Neural cell (in vitro differentiated cells): ENCODE results near the gene PDLIM5. TPM values are rescaled to one million over a fixed set of nuclear protein-coding genes. Genes with fewer than 3 reads are reported as not detected.

Source experiments
- H2AFZ ChIP-seq: fragments of 200-600, 300-800 bp; sonication (generic), shearing (Covaris generic); 2 replicates; pipeline ENCODE4 v1.6.0; 2014; ENCODE audit warnings: low read depth, mild to moderate bottlenecking, antibody characterized with exemption, low read length, moderate library complexity
- H3F3A ChIP-seq: fragments of 200-600 bp; shearing (Covaris generic); 2 replicates; pipeline ENCODE4 v1.6.1; 2016; ENCODE audit warnings: mild to moderate bottlenecking, moderate library complexity, mixed read lengths, antibody characterized with exemption, low read length; ENCODE audit not compliant: insufficient read depth, poor library complexity, severe bottlenecking
- H3K27ac ChIP-seq: fragments of 200-600, 300-800 bp; sonication (generic), shearing (Covaris generic); 2 replicates; pipeline ENCODE4 v1.5.1; 2014; ENCODE audit warnings: mild to moderate bottlenecking, low read length, moderate library complexity
- H3K27me3 ChIP-seq: fragments of 300-800, 200-600 bp; sonication (generic), shearing (Covaris generic); 2 replicates; pipeline ENCODE4 v1.6.0; 2014; ENCODE audit warnings: mild to moderate bottlenecking, low read depth, low read length, moderate library complexity; ENCODE audit not compliant: insufficient read depth
- H3K36me3 ChIP-seq: fragments of 300-800, 200-600 bp; sonication (generic), shearing (Covaris generic); 2 replicates; pipeline ENCODE4 v1.5.1; 2014; ENCODE audit warnings: mild to moderate bottlenecking, antibody characterized with exemption, low read length, moderate library complexity; ENCODE audit not compliant: insufficient read depth
- H3K4me2 ChIP-seq: fragments of 300-800, 200-600 bp; sonication (generic), shearing (Covaris generic); 2 replicates; pipeline ENCODE4 v1.6.0; 2014; ENCODE audit warnings: mild to moderate bottlenecking, low read length
- H3K4me3 ChIP-seq: fragments of 300-800, 200-600 bp; sonication (generic), shearing (Covaris generic); 2 replicates; pipeline ENCODE4 v1.5.1; 2014; ENCODE audit warnings: mild to moderate bottlenecking, low read length, moderate library complexity
- H3K79me2 ChIP-seq: fragments of 200-600 bp; shearing (Covaris generic); replicated peaks from 2 replicates; pipeline ENCODE4 v1.6.0; 2014; ENCODE audit warnings: mild to moderate bottlenecking, low read length, moderate library complexity; ENCODE audit not compliant: insufficient read depth
- H3K9ac ChIP-seq: fragments of 300-800, 200-600 bp; sonication (generic), shearing (Covaris generic); 2 replicates; pipeline ENCODE4 v1.6.1; 2016; ENCODE audit warnings: mild to moderate bottlenecking, low read length, mixed read lengths
- H3K9me2 ChIP-seq: fragments of 200-600 bp; shearing (Covaris generic); 2 replicates; pipeline ENCODE4 v1.6.1; 2016; ENCODE audit warnings: mild to moderate bottlenecking, low read length, mixed read lengths; ENCODE audit not compliant: insufficient read depth
- H3K9me3 ChIP-seq: fragments of 200-600, 300-800 bp; sonication (generic), shearing (Covaris generic); 2 replicates; pipeline ENCODE4 v1.6.1; 2016; ENCODE audit warnings: mild to moderate bottlenecking, mixed run types, low read length, moderate library complexity, mixed read lengths
- H4K20me1 ChIP-seq: fragments of 200-600 bp; shearing (Covaris generic); 2 replicates; pipeline ENCODE4 v1.6.1; 2016; ENCODE audit warnings: mild to moderate bottlenecking, mixed run types; ENCODE audit not compliant: insufficient read depth
- CTCF ChIP-seq: fragments of 450-650 bp; IDR thresholded peaks from 2 replicates; pipeline ENCODE4 v1.5.1; 2014; ENCODE audit warnings: antibody characterized with exemption, mild to moderate bottlenecking, moderate library complexity; ENCODE audit not compliant: poor library complexity, severe bottlenecking
- EP300 ChIP-seq: fragments of 450-650 bp; conservative IDR thresholded peaks from 2 replicates; pipeline ENCODE4 v1.6.1; 2014; ENCODE audit warnings: antibody characterized with exemption, mild to moderate bottlenecking, moderate library complexity; ENCODE audit not compliant: poor library complexity, severe bottlenecking
- EZH2 ChIP-seq: fragments of 200-600, 300-800 bp; shearing (Covaris generic), sonication (generic); IDR thresholded peaks from 2 replicates; pipeline ENCODE4 v1.6.1; 2014; ENCODE audit warnings: antibody characterized with exemption, low read length, borderline replicate concordance, mild to moderate bottlenecking; ENCODE audit not compliant: insufficient read depth, poor library complexity, severe bottlenecking
- MXI1 ChIP-seq: fragments of 450-650 bp; conservative IDR thresholded peaks from 2 replicates; pipeline ENCODE4 v1.6.1; 2014; ENCODE audit warnings: antibody characterized with exemption, mild to moderate bottlenecking; ENCODE audit not compliant: poor library complexity, severe bottlenecking
- POLR2AphosphoS5 ChIP-seq: IDR thresholded peaks from 2 replicates; pipeline ENCODE4 v1.6.1; 2012
- RAD21 ChIP-seq: fragments of 450-650 bp; conservative IDR thresholded peaks from 2 replicates; pipeline ENCODE4 v1.6.1; 2014; ENCODE audit warnings: antibody characterized with exemption, mild to moderate bottlenecking, moderate library complexity
- SMC3 ChIP-seq: fragments of 450-650 bp; conservative IDR thresholded peaks from 2 replicates; pipeline ENCODE4 v1.6.1; 2014; ENCODE audit warnings: antibody characterized with exemption, mild to moderate bottlenecking, moderate library complexity; ENCODE audit not compliant: poor library complexity
- TAF1 ChIP-seq: IDR thresholded peaks from 2 replicates; pipeline ENCODE4 v1.6.1; 2012; ENCODE audit warnings: low read depth
- polyA plus RNA-seq: library from polyadenylated mRNA; depleted of rRNA; stranded (reverse); fragments of >200 nt; gene quantifications from 2 replicates; pipeline ENCODE4 v1.2.3, GENCODE V29; 2014
- TF ChIP-seq, protein P1 (sequence below): IDR thresholded peaks from 2 replicates; pipeline ENCODE4 v1.6.1; 2012; ENCODE audit warnings: borderline replicate concordance

The PDLIM5 gene
- polyA plus RNA-seq, 1 donor from 2014 or later: 1.6 TPM

DNA sequence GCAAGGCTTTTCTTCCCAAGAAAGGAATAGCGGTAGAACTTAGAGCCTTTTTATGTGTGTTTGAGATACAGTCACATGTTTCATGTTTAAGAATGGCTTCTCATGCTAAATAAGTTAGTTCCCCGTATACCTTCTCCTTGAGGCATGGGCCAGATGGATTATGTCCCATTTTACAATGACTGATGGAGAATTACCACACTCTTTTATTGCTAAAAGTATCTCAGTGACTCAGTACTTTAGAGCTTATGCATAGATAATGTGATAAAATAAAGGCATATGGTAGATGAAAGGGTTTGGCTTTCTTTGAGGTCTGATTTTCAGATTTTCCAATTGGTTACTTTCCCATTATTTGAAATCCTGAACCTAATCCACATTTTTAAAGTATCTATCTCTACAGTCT, 184.3 kb downstream of the PDLIM5 start:
- H4K20me1 ChIP-seq: no peaks in the 10 kb centered on the region
- TF ChIP-seq POLR2AphosphoS5 (no peak), MXI1 (no peak), SMC3 (no peak), CTCF (no peak), TAF1 (no peak), RAD21 (no peak), EZH2 (no peak), EP300 (no peak)
- TF ChIP-seq, protein P1, sequence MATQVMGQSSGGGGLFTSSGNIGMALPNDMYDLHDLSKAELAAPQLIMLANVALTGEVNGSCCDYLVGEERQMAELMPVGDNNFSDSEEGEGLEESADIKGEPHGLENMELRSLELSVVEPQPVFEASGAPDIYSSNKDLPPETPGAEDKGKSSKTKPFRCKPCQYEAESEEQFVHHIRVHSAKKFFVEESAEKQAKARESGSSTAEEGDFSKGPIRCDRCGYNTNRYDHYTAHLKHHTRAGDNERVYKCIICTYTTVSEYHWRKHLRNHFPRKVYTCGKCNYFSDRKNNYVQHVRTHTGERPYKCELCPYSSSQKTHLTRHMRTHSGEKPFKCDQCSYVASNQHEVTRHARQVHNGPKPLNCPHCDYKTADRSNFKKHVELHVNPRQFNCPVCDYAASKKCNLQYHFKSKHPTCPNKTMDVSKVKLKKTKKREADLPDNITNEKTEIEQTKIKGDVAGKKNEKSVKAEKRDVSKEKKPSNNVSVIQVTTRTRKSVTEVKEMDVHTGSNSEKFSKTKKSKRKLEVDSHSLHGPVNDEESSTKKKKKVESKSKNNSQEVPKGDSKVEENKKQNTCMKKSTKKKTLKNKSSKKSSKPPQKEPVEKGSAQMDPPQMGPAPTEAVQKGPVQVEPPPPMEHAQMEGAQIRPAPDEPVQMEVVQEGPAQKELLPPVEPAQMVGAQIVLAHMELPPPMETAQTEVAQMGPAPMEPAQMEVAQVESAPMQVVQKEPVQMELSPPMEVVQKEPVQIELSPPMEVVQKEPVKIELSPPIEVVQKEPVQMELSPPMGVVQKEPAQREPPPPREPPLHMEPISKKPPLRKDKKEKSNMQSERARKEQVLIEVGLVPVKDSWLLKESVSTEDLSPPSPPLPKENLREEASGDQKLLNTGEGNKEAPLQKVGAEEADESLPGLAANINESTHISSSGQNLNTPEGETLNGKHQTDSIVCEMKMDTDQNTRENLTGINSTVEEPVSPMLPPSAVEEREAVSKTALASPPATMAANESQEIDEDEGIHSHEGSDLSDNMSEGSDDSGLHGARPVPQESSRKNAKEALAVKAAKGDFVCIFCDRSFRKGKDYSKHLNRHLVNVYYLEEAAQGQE: no peak
- H3K36me3 ChIP-seq: no peaks in the 10 kb centered on the region
- H3K79me2 ChIP-seq: no peaks in the 10 kb centered on the region
- no peaks in the 10 kb centered on the region for H3K9me2 ChIP-seq
- H3K9me3 ChIP-seq: no peaks in the 10 kb centered on the region
- no peak overlapping the region for H3K4me2 ChIP-seq
- H2AFZ ChIP-seq: no peak overlapping the region
- no peaks in the 10 kb centered on the region for H3K27me3 ChIP-seq
- no peak overlapping the region for H3K4me3 ChIP-seq
- H3K9ac ChIP-seq: no peak overlapping the region
- no peaks in the 10 kb centered on the region for H3F3A ChIP-seq
- no peak overlapping the region for H3K27ac ChIP-seq

GRCh38 chr4:94639298-94639697, 187.6 kb downstream of the PDLIM5 start:
- Histone ChIP-seq H3K4me2 (no peak overlapping the region), H3K36me3 (no peaks in the 10 kb centered on the region), H3K27me3 (no peaks in the 10 kb centered on the region), H3K9me2 (no peaks in the 10 kb centered on the region), H3K27ac (no peak overlapping the region), H4K20me1 (no peaks in the 10 kb centered on the region), H3K9ac (no peak overlapping the region), H3K79me2 (no peaks in the 10 kb centered on the region), H2AFZ (no peak overlapping the region), H3F3A (no peaks in the 10 kb centered on the region), H3K4me3 (no peak overlapping the region), H3K9me3 (no peaks in the 10 kb centered on the region)
- TF ChIP-seq TAF1: no peak
- no peak for TF ChIP-seq EP300
- no peak for TF ChIP-seq CTCF
- no peak for TF ChIP-seq RAD21
- no peak for TF ChIP-seq SMC3
- TF ChIP-seq, protein P1: no peak
- no peak for TF ChIP-seq EZH2
- TF ChIP-seq MXI1: no peak
- TF ChIP-seq POLR2AphosphoS5: no peak
